Neural progenitor cell (in vitro differentiated cells): ENCODE data around the gene MDP1. TPM values are rescaled to one million over a fixed set of nuclear protein-coding genes. Genes with fewer than 3 reads are reported as not detected.
A peak's percentile ranks its signal among the peaks of the same experiment; 100 is the strongest.

Source experiments
- DNase-seq: peaks from one replicate; pipeline ENCODE4 v3.0.0-alpha.2; 2016; ENCODE audit warnings: low spot score
- H2AFZ ChIP-seq: fragments of 200-600 bp; sonication (generic); replicated peaks from 2 replicates; pipeline ENCODE4 v1.6.1; 2016; ENCODE audit warnings: antibody characterized with exemption
- H3F3A ChIP-seq: fragments of 200-600 bp; sonication (generic); 2 replicates; pipeline ENCODE4 v1.6.1; 2016; ENCODE audit warnings: antibody characterized with exemption, low read depth
- H3K27ac ChIP-seq: fragments of 200-600 bp; sonication (generic); 2 replicates; pipeline ENCODE4 v1.5.1; 2016; ENCODE audit warnings: mild to moderate bottlenecking
- H3K27me3 ChIP-seq: fragments of 200-600 bp; sonication (generic); 2 replicates; pipeline ENCODE4 v1.6.1; 2016; ENCODE audit warnings: mild to moderate bottlenecking, moderate library complexity
- H3K36me3 ChIP-seq: fragments of 200-600 bp; sonication (generic); 2 replicates; pipeline ENCODE4 v1.5.1; 2016
- H3K4me1 ChIP-seq: fragments of 200-600 bp; sonication (generic); 2 replicates; pipeline ENCODE4 v1.6.1; 2016; ENCODE audit warnings: mixed run types
- H3K4me2 ChIP-seq: fragments of 200-600 bp; sonication (generic); 2 replicates; pipeline ENCODE4 v1.6.1; 2016
- H3K4me3 ChIP-seq: fragments of 200-600 bp; sonication (generic); 2 replicates; pipeline ENCODE4 v1.5.1; 2016
- H3K79me2 ChIP-seq: fragments of 200-600 bp; sonication (generic); 2 replicates; pipeline ENCODE4 v1.6.1; 2016; ENCODE audit warnings: low read depth
- H3K9ac ChIP-seq: fragments of 200-600 bp; sonication (generic); 2 replicates; pipeline ENCODE4 v1.6.1; 2016
- H3K9me3 ChIP-seq: fragments of 200-600 bp; sonication (generic); 2 replicates; pipeline ENCODE4 v1.5.1; 2016; ENCODE audit warnings: low read depth
- H4K20me1 ChIP-seq: fragments of 200-600 bp; sonication (generic); 2 replicates; pipeline ENCODE4 v1.6.1; 2016; ENCODE audit warnings: low read depth
- H3K27ac Mint-ChIP-seq: 3 replicates; pipeline ENCODE4 v1.8.0; 2021; ENCODE audit warnings: mixed read lengths
- H3K27me3 Mint-ChIP-seq: 2 replicates; pipeline ENCODE4 v1.8.0; 2022; ENCODE audit warnings: low read depth, mild to moderate bottlenecking, inconsistent platforms, moderate library complexity, mixed read lengths; ENCODE audit not compliant: insufficient read depth
- H3K36me3 Mint-ChIP-seq: 3 replicates; pipeline ENCODE4 v1.8.0; 2021; ENCODE audit warnings: mixed read lengths
- H3K4me1 Mint-ChIP-seq: 3 replicates; pipeline ENCODE4 v1.8.0; 2021; ENCODE audit warnings: mixed read lengths
- H3K4me3 Mint-ChIP-seq: 3 replicates; pipeline ENCODE4 v1.8.0; 2021; ENCODE audit warnings: mild to moderate bottlenecking, moderate library complexity, mixed read lengths
- H3K9me3 Mint-ChIP-seq: 3 replicates; pipeline ENCODE4 v1.8.0; 2020; ENCODE audit warnings: mixed read lengths
- EZH2 ChIP-seq: fragments of 200-600 bp; sonication (generic); IDR thresholded peaks from 2 replicates; pipeline ENCODE4 v1.6.1; 2017; ENCODE audit warnings: antibody characterized with exemption, mild to moderate bottlenecking, moderate library complexity
- EZH2phosphoT487 ChIP-seq: fragments of 200-600 bp; sonication (generic); IDR thresholded peaks from 2 replicates; pipeline ENCODE4 v1.6.1; 2017; ENCODE audit warnings: antibody characterized with exemption
- total RNA-seq: library from RNA; depleted of rRNA; stranded (reverse); fragments of >200 nt; gene quantifications from 2 replicates; pipeline ENCODE4 v1.2.3, GENCODE V29; 2015; ENCODE audit warnings: low replicate concordance
- TF ChIP-seq, protein P1 (sequence below): fragments of 200-600 bp; sonication (generic); IDR thresholded peaks from 2 replicates; pipeline ENCODE4 v1.5.1; 2017; ENCODE audit warnings: antibody characterized with exemption, mild to moderate bottlenecking

Gene MDP1
- total RNA-seq, 1 donor from 2014 or later, result 18.3 TPM

DNA sequence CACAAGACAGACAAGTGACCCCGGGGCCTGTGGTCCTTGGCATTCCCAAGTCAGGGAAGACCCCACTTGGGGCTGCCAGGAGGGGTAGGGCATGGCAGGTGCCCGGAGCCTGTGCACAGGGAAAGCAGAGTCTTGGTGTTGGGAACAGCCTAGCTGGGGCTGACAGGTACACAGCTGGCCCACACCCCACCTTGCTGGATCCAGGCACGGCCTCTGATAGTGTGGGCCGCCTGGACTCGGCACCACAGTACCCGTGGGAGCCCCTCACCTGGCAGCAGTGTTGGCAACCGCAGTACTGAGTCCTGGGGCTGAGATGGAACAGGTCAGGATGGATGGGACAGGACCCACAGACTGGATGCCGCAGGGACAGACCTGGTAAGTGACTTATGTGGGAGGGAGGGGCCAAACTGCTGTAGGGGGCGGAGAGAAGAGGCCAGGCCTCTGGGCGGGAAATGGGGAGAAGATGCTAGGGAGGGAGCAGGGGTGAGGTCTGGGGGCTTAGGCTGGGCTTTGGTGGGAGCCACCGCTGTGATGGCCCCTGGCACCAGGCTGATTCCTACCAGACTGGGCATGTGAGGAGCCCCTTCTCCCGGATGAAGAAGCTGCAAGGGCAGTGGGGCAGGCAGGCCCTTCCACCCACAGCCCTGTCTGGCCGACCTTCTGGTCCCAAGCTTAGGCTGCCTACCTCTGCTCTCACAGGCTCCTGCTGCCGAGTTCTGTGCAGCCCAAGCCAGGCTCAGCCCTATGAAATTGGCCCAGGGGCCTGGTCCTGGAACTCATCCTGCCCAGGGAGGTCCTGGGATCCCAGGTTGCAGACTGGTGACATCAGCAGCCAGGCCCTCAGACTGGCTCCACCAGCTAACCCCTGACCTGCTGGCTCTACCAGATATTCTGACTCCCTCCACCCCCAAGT, 47.2 kb upstream of the MDP1 start, which contains the start of gene TGM1:
Gene TGM1, minus strand, starts transcription at position 357 of the 913 bp plus-strand sequence. CDS start 825 bp downstream, outside the sequence.
- H2AFZ ChIP-seq, result no peak within 1 kb of the TSS
- Mint-ChIP-seq H3K27me3 (peaks cover 2% of the 10 kb centered on the region), H3K4me1 (no peaks in the 10 kb centered on the region), H3K9me3 (no peaks in the 10 kb centered on the region), H3K36me3 (no peaks in the 10 kb centered on the region), H3K27ac (no peak within 1 kb of the TSS), H3K4me3 (no peak within 1 kb of the TSS)
- H3K4me1 ChIP-seq, result no peaks in the 10 kb centered on the region
- H3K27ac ChIP-seq, result no peak within 1 kb of the TSS
- no peaks in the 10 kb centered on the region for H3K27me3 ChIP-seq
- H3K36me3 ChIP-seq, result no peaks in the 10 kb centered on the region
- no peaks in the 10 kb centered on the region for H3F3A ChIP-seq
- no peak for DNase-seq
- no peak within 1 kb of the TSS for H3K4me3 ChIP-seq
- no peaks in the 10 kb centered on the region for H3K9me3 ChIP-seq
- H4K20me1 ChIP-seq, result no peaks in the 10 kb centered on the region
- H3K4me2 ChIP-seq, result no peak within 1 kb of the TSS
- peak within 1 kb of the TSS; percentile 27 for H3K9ac ChIP-seq
- no peaks in the 10 kb centered on the region for H3K79me2 ChIP-seq
- no peak for TF ChIP-seq EZH2
- TF ChIP-seq, protein P1, sequence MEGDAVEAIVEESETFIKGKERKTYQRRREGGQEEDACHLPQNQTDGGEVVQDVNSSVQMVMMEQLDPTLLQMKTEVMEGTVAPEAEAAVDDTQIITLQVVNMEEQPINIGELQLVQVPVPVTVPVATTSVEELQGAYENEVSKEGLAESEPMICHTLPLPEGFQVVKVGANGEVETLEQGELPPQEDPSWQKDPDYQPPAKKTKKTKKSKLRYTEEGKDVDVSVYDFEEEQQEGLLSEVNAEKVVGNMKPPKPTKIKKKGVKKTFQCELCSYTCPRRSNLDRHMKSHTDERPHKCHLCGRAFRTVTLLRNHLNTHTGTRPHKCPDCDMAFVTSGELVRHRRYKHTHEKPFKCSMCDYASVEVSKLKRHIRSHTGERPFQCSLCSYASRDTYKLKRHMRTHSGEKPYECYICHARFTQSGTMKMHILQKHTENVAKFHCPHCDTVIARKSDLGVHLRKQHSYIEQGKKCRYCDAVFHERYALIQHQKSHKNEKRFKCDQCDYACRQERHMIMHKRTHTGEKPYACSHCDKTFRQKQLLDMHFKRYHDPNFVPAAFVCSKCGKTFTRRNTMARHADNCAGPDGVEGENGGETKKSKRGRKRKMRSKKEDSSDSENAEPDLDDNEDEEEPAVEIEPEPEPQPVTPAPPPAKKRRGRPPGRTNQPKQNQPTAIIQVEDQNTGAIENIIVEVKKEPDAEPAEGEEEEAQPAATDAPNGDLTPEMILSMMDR, result no peak
- no peak for TF ChIP-seq EZH2phosphoT487

DNA sequence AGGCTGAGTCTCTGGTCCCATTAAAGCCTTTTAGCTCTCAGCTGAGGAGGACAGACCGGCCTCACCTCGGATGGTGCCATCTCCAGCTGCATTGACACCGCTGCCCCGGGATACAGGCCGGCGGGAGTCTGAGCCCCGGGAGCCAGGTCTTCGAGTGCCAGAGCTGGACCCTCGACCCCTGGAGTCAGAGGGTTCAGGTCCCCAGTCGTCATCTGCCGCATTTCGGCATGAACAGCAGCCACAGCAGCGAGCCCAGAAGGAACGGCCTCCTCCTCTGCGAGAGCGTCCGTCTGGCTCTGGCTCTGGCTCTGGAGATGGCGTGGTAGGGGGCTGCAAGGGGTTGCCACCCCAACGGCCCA, 46.1 kb upstream of the MDP1 start:
- no peaks in the 10 kb centered on the region for H3K36me3 Mint-ChIP-seq
- peaks cover 2% of the 10 kb centered on the region for H3K27me3 Mint-ChIP-seq
- H3K27ac Mint-ChIP-seq, result no peak overlapping the region
- no peaks in the 10 kb centered on the region for H3K79me2 ChIP-seq
- no peak overlapping the region for H3K9ac ChIP-seq
- no peaks in the 10 kb centered on the region for H3K27me3 ChIP-seq
- no peaks in the 10 kb centered on the region for H3K9me3 ChIP-seq
- no peaks in the 10 kb centered on the region for H3K4me1 ChIP-seq
- TF ChIP-seq EZH2 (no peak), EZH2phosphoT487 (no peak)
- TF ChIP-seq, protein P1, result no peak
- H3K27ac ChIP-seq, result no peak overlapping the region
- H3K36me3 ChIP-seq, result no peaks in the 10 kb centered on the region
- no peaks in the 10 kb centered on the region for H4K20me1 ChIP-seq
- H3F3A ChIP-seq, result no peaks in the 10 kb centered on the region
- no peak overlapping the region for H3K4me2 ChIP-seq
- H3K9me3 Mint-ChIP-seq, result no peaks in the 10 kb centered on the region
- no peak overlapping the region for H3K4me3 ChIP-seq
- no peak overlapping the region for H2AFZ ChIP-seq
- DNase-seq, result no peak
- no peak overlapping the region for H3K4me3 Mint-ChIP-seq
- no peaks in the 10 kb centered on the region for H3K4me1 Mint-ChIP-seq

DNA sequence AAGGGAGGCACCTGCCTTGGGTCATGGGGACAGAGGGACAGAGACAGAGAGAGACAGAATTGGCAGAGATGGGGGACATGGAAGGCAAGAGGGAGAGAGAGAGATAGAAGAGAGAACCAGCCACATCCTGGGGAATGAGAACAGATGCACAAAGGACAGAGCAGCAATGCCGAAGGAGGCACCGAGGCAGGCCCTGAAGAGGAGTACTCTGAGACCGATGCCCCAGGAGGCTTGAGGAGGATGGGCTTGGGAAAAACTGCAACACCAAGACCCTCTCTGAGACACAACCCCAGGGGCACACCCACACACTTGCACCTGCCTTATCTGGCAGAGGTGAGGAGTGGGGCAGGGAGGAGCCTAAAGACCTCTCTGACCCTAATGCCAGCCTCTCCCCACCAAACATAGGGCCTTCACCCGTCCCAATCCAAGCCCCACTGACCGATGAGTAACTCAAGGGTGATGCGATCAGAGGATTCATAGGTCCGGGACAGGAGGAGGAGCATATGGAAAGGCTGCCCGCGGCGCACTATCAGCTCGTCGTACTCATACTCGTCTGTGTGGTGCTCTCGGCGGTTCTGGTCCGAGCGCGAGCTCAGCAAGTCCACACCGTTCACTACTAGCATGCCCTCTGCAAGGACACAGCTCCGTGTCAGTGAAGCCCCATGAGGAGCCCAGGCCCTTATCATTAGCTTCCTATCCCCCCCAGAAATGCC, 45.5 kb upstream of the MDP1 start:
- Mint-ChIP-seq H3K27me3 (peaks cover 2% of the 10 kb centered on the region), H3K4me1 (no peaks in the 10 kb centered on the region), H3K36me3 (no peaks in the 10 kb centered on the region), H3K27ac (no peak overlapping the region), H3K9me3 (no peaks in the 10 kb centered on the region), H3K4me3 (no peak overlapping the region)
- no peaks in the 10 kb centered on the region for H3K27me3 ChIP-seq
- H3K4me1 ChIP-seq, result no peaks in the 10 kb centered on the region
- H3K4me2 ChIP-seq, result no peak overlapping the region
- DNase-seq, result no peak
- no peak overlapping the region for H2AFZ ChIP-seq
- no peaks in the 10 kb centered on the region for H3K9me3 ChIP-seq
- no peaks in the 10 kb centered on the region for H3K36me3 ChIP-seq
- no peak overlapping the region for H3K27ac ChIP-seq
- no peak overlapping the region for H3K9ac ChIP-seq
- no peak overlapping the region for H3K4me3 ChIP-seq
- H3F3A ChIP-seq, result no peaks in the 10 kb centered on the region
- TF ChIP-seq EZH2 (no peak), EZH2phosphoT487 (no peak)
- TF ChIP-seq, protein P1, result no peak
- H3K79me2 ChIP-seq, result no peaks in the 10 kb centered on the region
- H4K20me1 ChIP-seq, result no peaks in the 10 kb centered on the region
